ENCODE results near the gene VASP. TPM values are rescaled to one million over a fixed set of nuclear protein-coding genes. Genes with fewer than 3 reads are reported as not detected.
A peak's percentile ranks its signal among the peaks of the same experiment; 100 is the strongest.

VASP gene
- total and polyA plus RNA-seq, 2 experiments from 2014 or later: 72.4 to 91.6 TPM

DNA sequence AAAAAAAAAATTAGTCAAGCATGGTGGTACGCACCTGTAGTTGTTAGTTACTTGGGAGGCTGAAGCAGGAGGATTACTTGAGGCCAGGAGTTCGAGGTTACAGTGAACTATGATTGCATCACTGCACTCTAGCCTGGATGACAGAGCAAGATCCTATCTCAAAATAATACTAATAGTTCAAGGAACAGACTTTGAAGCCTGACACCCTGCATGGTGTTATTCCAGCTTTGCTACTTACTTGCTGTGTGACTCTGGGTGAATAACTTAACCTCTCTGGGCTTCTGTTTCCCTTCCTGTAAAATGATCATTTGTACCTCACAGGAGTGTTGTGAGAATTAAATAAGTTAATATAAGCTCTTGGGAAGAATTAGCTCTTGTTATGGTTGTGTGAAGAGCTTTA, 43.0 kb upstream of the VASP start:
- Histone ChIP-seq H3K27ac (no peak overlapping the region), H3K9me3 (ENCODE audit: low read depth) (no peaks in the 10 kb centered on the region), H3K27me3 (no peaks in the 10 kb centered on the region), H3K4me3 (no peak overlapping the region), H3K36me3 (no peaks in the 10 kb centered on the region), H3K4me1 (ENCODE audit: low read depth) (no peaks in the 10 kb centered on the region)
- no peak for DNase-seq (ENCODE audit: low read depth in 1 of 2, low spot score in 1 of 2)
- TF ChIP-seq, protein P1, sequence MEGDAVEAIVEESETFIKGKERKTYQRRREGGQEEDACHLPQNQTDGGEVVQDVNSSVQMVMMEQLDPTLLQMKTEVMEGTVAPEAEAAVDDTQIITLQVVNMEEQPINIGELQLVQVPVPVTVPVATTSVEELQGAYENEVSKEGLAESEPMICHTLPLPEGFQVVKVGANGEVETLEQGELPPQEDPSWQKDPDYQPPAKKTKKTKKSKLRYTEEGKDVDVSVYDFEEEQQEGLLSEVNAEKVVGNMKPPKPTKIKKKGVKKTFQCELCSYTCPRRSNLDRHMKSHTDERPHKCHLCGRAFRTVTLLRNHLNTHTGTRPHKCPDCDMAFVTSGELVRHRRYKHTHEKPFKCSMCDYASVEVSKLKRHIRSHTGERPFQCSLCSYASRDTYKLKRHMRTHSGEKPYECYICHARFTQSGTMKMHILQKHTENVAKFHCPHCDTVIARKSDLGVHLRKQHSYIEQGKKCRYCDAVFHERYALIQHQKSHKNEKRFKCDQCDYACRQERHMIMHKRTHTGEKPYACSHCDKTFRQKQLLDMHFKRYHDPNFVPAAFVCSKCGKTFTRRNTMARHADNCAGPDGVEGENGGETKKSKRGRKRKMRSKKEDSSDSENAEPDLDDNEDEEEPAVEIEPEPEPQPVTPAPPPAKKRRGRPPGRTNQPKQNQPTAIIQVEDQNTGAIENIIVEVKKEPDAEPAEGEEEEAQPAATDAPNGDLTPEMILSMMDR (IDR thresholded peaks at IDR 0.05; ENCODE audit: low read depth, low read length): no peak

DNA sequence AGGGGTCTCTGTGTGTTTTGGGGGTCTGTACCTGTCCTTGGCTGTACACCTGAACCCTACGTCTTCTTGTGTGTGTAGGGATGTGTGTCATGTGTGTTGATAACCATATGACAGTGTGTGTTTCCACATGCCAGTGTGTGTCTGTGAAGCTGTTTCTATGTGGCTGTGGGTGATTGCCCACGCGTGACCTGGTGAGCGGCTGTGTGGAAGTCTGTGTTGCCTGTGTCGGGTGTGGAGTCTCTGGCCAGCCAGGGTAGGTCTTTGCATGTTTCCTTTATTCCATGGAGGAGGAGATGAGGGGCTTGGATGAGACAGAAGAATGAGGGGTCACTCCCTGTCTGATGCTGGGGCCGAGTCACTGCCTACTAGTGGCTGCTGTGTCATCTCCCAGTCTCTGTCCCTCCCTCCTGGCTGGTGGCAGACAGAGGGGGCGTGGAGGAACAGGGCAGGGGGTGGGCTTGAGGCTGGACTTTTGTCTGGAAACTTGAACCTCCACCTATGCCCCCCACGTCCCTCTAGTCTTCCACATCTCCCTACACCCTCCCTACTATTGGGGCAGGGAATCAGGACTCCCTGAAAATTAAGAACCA, 42.3 kb upstream of the VASP start:
- H3K27me3 ChIP-seq: no peaks in the 10 kb centered on the region
- H3K4me3 ChIP-seq: no peak overlapping the region
- TF ChIP-seq, protein P1 (IDR thresholded peaks at IDR 0.05; ENCODE audit: low read depth, low read length): no peak
- DNase-seq (ENCODE audit: low read depth in 1 of 2, low spot score in 1 of 2): no peak
- no peak overlapping the region for H3K27ac ChIP-seq
- peaks cover under 1% of the 10 kb centered on the region for H3K4me1 ChIP-seq (ENCODE audit: low read depth)
- H3K36me3 ChIP-seq: no peaks in the 10 kb centered on the region
- no peaks in the 10 kb centered on the region for H3K9me3 ChIP-seq (ENCODE audit: low read depth)

DNA sequence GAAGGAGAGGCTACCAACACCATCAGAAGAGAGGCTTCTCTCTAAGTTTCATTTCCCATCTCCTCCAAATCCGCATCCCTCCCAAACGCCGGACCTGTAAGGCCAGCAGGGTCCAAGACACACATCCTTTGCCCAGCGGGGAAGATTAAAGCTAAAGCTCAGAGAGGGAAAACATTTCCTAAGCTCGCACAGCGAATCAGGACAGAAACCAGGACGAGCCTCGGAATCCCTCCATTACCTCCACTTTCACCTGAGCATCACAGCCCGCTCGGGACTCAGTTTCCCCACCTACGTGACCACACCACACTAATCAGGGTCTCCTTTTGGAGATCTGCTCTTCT, 40.2 kb upstream of the VASP start:
- Histone ChIP-seq H3K27ac (no peak overlapping the region), H3K9me3 (ENCODE audit: low read depth) (no peaks in the 10 kb centered on the region)
- TF ChIP-seq, protein P1 (IDR thresholded peaks at IDR 0.05; ENCODE audit: low read depth, low read length): no peak

DNA sequence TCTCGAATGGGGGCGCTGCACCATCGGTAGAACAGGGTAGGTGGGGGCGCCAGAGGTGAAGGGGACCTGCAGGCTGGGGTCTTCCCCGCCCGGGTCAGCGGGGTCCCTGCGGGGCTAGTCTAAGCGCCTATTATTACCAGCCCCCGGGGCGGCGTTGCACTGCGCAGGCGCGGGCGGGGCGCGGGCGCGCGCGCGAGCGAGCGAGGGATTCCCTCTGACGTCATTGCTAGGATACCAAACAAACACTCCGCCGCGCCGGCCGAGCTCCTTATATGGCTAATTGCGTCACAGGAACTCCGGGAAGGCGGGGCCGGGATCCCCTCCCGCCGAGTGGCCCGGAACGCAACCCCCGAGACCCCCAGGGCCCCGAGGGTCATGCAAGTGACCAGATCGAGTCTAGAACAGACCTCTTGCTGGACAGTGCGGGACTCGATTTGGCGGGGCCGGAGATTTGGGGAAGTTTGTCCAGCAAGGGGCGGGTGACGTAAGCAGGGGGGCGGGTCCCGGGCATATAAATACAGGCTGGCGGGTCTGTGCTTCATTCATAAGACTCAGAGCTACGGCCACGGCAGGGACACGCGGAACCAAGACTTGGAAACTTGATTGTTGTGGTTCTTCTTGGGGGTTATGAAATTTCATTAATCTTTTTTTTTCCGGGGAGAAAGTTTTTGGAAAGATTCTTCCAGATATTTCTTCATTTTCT, 39.7 kb upstream of the VASP start, which contains the start of gene FOSB:
TSS of gene FOSB (plus strand) at position 541 of the 703 bp plus-strand sequence. CDS start 591 bp downstream, outside the sequence.
- Histone ChIP-seq H3K27me3 (no peaks in the 10 kb centered on the region), H3K36me3 (no peaks in the 10 kb centered on the region), H3K9me3 (ENCODE audit: low read depth) (no peaks in the 10 kb centered on the region), H3K27ac (peak within 1 kb of the TSS; percentile 90), H3K4me3 (peak within 1 kb of the TSS; percentile 65), H3K4me1 (ENCODE audit: low read depth) (peaks cover 10% of the 10 kb centered on the region)
- TF ChIP-seq, protein P1 (IDR thresholded peaks at IDR 0.05; ENCODE audit: low read depth, low read length): peak; percentile 24
- DNase-seq (ENCODE audit: low read depth in 1 of 2, low spot score in 1 of 2): peak; percentile 96 to 99

More for the DNA sequence above, 40.2 kb upstream of the VASP start:
- H3K27me3 ChIP-seq: no peaks in the 10 kb centered on the region
- peak overlapping the region; percentile 65 for H3K4me3 ChIP-seq
- H3K36me3 ChIP-seq: no peaks in the 10 kb centered on the region
- peaks cover 10% of the 10 kb centered on the region for H3K4me1 ChIP-seq (ENCODE audit: low read depth)
- peak in 1 of 2 donors; percentile 31 for DNase-seq (ENCODE audit: low read depth in 1 of 2, low spot score in 1 of 2)

DNA sequence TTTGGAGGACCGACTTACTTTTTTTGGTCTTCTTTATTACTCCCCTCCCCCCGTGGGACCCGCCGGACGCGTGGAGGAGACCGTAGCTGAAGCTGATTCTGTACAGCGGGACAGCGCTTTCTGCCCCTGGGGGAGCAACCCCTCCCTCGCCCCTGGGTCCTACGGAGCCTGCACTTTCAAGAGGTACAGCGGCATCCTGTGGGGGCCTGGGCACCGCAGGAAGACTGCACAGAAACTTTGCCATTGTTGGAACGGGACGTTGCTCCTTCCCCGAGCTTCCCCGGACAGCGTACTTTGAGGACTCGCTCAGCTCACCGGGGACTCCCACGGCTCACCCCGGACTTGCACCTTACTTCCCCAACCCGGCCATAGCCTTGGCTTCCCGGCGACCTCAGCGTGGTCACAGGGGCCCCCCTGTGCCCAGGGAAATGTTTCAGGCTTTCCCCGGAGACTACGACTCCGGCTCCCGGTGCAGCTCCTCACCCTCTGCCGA, 39.1 kb upstream of the VASP start:
- DNase-seq (ENCODE audit: low read depth in 1 of 2, low spot score in 1 of 2): peak; percentile 44 to 53
- Histone ChIP-seq H3K27me3 (no peaks in the 10 kb centered on the region), H3K4me1 (ENCODE audit: low read depth) (peaks cover 14% of the 10 kb centered on the region), H3K27ac (peak overlapping the region; percentile 88), H3K4me3 (peak overlapping the region; percentile 65), H3K36me3 (no peaks in the 10 kb centered on the region), H3K9me3 (ENCODE audit: low read depth) (no peaks in the 10 kb centered on the region)
- TF ChIP-seq, protein P1 (IDR thresholded peaks at IDR 0.05; ENCODE audit: low read depth, low read length): no peak
